UCSD-AML1 (cell line): ENCODE measurements around the gene ASXL2.
A peak's percentile ranks its signal among the peaks of the same experiment; 100 is the strongest.
"Not testable (repeated sequence)": the region's sequence is repeated elsewhere in the genome, so short reads cannot be mapped to it uniquely, and the experiment has no call there.

Experiments
- DNase-seq: peaks from one replicate; lab custom pipeline; 2025; ENCODE audit not compliant: unreplicated experiment; lab: John Stamatoyannopoulos, UW

Gene ASXL2

GRCh38 chr2:25878361-25879132 lies at the start of gene ASXL2:
ASXL2 (minus strand) TSS chr2:25878487; CDS start chr2:25878222, 265 bp downstream.
- peak; percentile 99 for DNase-seq

- no peak for DNase-seq
Observed at GRCh38 chr2:25926984-25927756, 48.9 kb upstream of the ASXL2 start.

DNA sequence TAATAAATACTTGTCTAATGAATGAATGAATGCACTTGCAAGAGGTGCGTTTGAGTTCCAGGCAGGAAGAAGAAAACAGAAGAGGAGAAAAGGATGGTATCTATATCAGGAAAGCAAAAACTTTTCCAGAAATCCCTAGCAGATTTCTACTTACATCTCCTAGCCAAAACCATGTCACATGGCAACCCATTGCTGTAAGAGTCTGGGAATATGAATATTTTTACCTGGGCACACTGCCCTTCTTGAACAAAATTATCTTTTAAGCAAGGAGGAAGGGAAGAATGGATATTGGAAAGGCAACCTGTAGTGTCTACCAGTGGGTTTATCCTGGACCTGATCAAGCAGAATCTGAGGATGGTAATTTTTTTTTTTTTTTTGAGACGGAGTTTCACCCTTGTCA lies 44.2 kb upstream of the ASXL2 start:
- DNase-seq, result no peak

GRCh38 chr2:25920786-25921415 lies 42.6 kb upstream of the ASXL2 start:
- no peak for DNase-seq

- DNase-seq, result no peak
Observed at GRCh38 chr2:25920336-25920735, 42.0 kb upstream of the ASXL2 start.

GRCh38 chr2:25917832-25918231 lies 39.5 kb upstream of the ASXL2 start:
- no peak for DNase-seq

GRCh38 chr2:25917411-25917810 lies 39.1 kb upstream of the ASXL2 start:
- not testable (repeated sequence) for DNase-seq

DNA sequence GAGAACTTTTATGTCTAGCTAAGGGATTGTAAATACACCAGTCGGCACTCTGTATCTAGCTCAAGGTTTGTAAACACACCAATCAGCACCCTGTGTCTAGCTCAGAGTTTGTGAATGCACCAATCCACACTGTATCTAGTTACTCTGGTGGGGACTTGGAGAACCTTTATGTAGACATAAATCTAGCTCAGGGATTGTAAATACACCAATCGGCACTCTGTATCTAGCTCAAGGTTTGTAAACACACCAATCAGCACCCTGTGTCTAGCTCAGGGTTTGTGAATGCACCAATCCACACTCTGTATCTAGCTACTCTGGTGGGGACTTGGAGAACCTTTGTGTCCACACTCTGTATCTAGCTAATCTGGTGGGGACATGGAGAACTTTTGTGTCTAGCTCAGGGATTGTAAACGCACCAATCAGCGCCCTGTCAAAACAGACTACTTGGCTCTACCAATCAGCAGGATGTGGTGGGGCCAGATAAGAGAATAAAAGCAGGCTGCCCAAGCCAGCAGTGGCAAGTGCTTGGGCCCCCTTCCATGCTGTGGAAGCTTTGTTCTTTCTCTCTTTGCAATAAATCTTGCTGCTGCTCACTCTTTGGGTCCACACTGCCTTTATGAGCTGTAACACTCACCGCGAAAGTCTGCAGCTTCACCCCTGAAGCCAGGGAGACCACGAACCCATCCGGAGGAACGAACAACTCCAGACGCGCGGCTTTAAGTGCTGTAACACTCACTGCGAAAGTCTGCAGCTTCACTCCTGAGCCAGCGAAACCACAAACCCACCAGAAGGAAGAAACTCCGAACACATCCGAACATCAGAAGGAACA lies 37.9 kb upstream of the ASXL2 start:
- peak; percentile 47 for DNase-seq

DNA sequence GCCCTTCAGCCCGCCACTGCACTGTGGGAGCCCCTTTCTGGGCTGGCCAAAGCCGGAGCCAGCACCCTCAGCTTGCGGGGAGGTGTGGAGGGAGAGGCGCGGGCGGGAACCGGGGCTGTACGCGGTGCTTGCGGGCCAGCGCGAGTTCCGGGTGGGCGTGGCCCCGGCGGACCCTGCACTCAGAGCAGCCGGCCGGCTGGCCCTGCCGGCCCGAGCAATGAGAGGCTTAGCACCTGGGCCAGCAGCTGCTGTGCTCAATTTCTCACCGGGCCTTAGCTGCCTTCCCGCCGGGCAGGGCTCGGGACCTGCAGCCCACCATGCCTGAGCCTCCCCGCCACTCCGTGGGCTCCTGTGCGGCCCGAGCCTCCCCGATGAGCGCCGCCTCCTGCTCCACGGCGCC lies 37.1 kb upstream of the ASXL2 start:
- DNase-seq, result not testable (repeated sequence)

GRCh38 chr2:25913696-25913973 lies 35.3 kb upstream of the ASXL2 start:
- not testable (repeated sequence) for DNase-seq

GRCh38 chr2:25912851-25913695 lies 34.8 kb upstream of the ASXL2 start:
- no peak for DNase-seq

- not testable (repeated sequence) for DNase-seq
Observed at GRCh38 chr2:25909574-25909973, 31.3 kb upstream of the ASXL2 start.

- no peak for DNase-seq
Observed at GRCh38 chr2:25905126-25905525, 26.8 kb upstream of the ASXL2 start.

DNA sequence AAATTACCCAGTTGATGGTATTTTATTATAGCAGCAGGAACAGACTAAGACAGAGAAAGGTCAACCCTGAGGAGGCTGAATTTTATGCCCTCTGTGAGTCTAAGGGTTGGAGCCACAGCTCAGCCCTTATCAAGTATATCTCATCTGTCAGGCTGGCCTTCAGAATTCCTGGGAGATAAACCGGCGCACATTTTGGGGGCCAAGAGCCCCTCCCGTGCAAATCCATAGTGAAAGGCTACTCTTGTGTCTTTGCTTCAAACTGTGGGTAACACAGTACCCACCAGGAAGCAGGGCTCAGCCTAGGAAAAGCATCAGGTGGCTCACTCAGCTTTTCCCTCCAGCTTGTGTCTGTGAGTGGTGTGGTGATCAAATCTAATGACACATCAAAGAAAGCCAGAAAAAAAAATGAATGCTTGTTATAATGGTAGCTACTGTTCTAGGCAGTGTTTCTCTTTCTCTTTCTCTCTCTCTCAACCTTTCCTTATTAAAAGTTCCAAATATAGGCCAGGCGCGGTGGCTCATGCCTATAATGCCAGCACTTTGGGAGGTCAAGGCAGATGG lies 25.0 kb upstream of the ASXL2 start:
- no peak for DNase-seq

DNA sequence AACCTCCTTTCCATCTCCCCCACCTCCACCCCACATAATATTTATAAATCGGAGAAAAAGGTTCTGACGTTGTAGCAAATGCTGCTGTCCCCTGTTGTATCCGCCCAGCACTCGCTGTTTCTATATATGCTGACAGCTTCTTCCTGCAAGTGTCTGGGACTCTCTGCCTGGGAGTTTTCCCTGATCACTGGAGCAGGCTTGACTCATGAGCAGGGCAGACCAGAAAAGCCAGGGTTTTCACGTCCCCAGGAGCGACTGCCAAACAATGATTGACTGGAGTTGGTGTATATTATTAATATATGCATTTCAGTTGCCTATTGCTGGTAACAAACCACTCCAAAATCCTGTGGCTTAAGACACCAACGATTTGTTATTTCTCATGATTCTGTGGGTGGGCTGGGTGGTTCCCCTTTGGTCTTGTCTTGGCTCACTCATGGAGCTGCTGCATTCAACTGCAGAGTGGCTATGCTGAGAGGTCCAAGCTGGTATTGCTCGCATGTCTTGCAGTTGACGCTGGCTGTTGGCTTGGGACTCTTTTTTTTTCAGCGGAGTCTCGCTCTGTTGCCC lies 21.2 kb upstream of the ASXL2 start:
- DNase-seq, result no peak

DNA sequence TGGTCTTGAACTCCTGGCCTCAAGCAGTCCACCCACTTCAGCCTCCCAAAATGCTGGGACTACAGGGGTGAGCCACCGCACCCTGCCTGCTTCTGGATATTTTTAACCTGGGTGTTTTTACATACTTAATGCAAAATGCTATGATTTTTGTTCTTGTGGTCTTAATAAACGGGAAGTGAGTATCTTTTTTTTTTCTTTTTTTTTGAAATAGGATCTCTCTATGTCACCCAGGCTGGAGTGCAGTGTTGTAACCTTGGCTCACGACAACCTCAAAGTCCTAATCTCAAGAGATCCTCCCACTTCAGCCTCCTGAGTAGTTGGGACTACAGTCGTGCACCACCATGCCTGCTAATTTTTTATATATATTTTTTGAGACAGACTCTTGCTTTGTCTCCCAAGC lies 19.2 kb upstream of the ASXL2 start:
- DNase-seq, result no peak

- DNase-seq, result not testable (repeated sequence)
Observed at GRCh38 chr2:25896308-25896707, 18.0 kb upstream of the ASXL2 start.

GRCh38 chr2:25895610-25896009 lies 17.3 kb upstream of the ASXL2 start:
- no peak for DNase-seq

GRCh38 chr2:25895018-25895417 lies 16.7 kb upstream of the ASXL2 start:
- DNase-seq, result no peak
